GM10248 (cell line): ENCODE data around the gene PRR33.

Experiments
- CTCF ChIA-PET: fragments of 300-600 bp; sonication (Branson Sonifier 250); formaldehyde crosslinking; extraction: SDS; loops from one replicate; lab custom pipeline; 2021; ENCODE audit warnings: antibody characterized with exemption; lab: Yijun Ruan, JAX
- POLR2A ChIA-PET: fragments of 350-650 bp; sonication (Branson Sonifier 250); formaldehyde crosslinking; extraction: SDS; loops from one replicate; lab custom pipeline; 2020; ENCODE audit warnings: antibody characterized with exemption; lab: Yijun Ruan, JAX
- DNase-seq: peaks from one replicate; pipeline ENCODE4 v3.0.0; 2012; ENCODE audit errors: extremely low spot score
- TF ChIP-seq, protein P1 (sequence below): IDR thresholded peaks from 2 replicates; pipeline ENCODE4 v1.5.1; 2012; ENCODE audit warnings: mild to moderate bottlenecking, low read depth; ENCODE audit errors: extremely low read depth, missing control alignments, control extremely low read depth

The PRR33 gene

DNA sequence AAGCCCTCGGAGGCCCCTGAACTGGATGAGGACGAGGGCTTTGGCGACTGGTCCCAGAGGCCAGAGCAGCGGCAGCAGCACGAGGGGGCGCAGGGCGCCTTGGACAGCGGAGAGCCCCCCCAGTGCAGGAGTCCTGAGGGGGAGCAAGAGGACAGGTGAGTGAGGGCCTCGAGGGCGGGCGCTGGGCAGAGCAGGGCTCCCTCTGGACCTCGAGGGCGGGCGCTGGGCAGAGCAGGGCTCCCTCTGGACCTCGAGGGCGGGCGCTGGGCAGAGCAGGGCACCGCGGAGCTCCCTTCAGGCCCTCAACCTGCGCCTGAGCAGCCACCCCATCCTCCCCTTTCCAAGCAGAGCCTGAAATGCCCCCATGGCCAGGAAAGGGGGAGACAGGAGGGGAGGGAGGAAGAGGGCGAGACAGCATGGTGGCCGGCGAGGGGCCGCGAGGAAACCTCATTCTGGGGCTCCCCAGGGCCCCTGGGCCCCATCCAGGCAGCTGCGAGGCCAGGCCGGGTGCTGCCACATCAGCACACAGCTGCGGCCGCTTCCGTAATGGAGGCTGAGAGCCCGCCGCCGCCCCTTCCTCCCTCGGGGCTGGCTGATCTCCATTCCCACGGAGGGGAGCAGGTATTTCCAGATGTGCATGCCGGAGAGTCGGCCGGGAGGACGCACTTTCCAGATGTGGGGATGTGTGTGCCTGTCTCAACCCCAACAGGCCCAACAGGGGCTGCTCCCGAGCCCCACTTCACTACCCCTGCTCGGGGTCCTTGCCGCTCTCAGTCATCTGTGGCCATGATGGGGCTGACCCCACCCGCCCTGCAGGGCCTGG is 10.0 kb downstream of the PRR33 start:
- CTCF ChIA-PET = interaction anchor here (0.6 to 4.5 kb wide), 48 partner anchors 9 to 273 kb away, joined by 3 to 38 read pairs (median 6); partner anchors contain the start of genes H19, LSP1, MRPL23 and PRR33
- POLR2A ChIA-PET = interaction anchor here (0.6 to 0.8 kb wide), 4 partner anchors 9 to 39 kb away, joined by 3 read pairs; partner anchors contain the start of gene PRR33
- TF ChIP-seq, protein P1, sequence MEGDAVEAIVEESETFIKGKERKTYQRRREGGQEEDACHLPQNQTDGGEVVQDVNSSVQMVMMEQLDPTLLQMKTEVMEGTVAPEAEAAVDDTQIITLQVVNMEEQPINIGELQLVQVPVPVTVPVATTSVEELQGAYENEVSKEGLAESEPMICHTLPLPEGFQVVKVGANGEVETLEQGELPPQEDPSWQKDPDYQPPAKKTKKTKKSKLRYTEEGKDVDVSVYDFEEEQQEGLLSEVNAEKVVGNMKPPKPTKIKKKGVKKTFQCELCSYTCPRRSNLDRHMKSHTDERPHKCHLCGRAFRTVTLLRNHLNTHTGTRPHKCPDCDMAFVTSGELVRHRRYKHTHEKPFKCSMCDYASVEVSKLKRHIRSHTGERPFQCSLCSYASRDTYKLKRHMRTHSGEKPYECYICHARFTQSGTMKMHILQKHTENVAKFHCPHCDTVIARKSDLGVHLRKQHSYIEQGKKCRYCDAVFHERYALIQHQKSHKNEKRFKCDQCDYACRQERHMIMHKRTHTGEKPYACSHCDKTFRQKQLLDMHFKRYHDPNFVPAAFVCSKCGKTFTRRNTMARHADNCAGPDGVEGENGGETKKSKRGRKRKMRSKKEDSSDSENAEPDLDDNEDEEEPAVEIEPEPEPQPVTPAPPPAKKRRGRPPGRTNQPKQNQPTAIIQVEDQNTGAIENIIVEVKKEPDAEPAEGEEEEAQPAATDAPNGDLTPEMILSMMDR = no peak
- no peak for DNase-seq

DNA sequence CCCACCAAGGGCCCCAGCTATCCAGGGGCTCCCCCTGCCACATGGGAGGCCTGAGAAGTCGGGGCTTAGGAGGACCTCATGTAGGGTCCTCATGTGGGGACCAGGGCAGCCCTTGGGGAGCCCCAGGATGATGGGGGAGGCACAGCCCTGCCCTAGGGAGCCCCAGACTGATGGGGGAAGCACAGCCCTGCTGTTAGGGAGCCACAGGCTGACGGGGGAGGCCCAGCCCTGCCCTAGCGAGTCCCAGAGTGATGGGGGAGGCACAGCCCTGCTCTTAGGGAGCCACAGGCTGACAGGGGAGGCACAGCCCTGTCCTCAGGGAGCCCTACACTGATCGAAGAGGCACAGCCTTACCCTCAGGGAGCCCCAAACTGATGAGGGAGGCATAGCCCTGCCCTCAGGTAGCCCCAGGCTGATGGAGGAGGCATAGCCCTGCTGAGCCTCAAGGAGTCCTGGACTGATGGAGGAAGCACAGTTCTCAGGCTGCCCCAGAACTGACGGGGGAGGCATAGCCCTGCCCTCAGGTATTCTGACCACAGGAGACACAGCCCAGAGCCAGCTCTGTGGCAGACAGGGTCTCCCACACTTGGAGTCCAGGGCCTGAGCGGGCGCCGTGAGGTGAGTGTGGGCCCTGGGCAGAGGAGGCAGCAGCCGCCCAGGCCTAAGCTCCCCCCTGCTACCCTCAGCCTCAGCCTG is 10.8 kb downstream of the PRR33 start:
- TF ChIP-seq, protein P1 = no peak
- no peak for DNase-seq
- POLR2A ChIA-PET = no interaction called here
- CTCF ChIA-PET = interaction anchor here (1.2 to 4.5 kb wide), 7 partner anchors 25 to 270 kb away, joined by 3 to 38 read pairs (median 21); partner anchors contain the start of gene TNNT3

DNA sequence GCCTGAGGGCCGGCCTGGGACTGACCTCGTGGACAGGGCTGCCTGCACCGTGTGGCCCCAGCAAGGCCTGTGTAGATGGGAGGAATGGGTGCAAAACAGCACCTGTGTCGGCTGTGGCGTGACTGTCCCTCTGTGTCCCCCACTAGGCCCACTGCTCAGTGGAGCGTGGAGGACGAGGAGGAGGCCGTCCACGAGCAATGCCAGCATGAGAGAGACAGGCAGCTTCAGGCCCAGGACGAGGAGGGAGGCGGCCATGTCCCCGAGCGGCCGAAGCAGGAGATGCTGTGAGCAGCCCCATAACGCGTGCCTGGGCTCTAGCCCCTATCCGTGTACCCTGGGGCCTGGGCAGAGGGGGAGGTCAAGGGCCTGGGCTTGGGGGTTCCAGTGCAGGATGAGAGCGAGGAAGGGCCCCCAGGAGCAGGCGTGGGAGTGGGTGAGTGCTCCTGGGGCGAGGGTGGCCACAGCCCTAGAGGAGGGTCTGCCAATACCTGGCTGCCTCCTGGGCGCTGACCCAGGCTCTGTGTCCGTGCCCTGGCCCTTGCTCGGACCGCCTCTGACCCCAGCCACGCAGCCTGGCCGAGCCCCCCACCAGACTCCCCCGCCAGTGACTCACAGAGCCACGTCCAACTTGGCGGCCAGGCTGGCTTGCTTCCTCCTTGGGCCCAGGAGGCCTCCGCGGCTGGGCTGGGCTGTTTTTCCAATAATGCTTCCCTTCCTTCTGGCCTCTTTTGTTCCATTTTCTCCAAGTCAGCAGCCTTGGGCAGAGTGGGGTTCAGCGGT is 11.6 kb downstream of the PRR33 start:
- CTCF ChIA-PET = interaction anchor here (1.3 to 4.5 kb wide), 3 partner anchors 31 to 227 kb away, joined by 3 to 38 read pairs (median 28); partner anchors contain the start of gene TNNT3
- POLR2A ChIA-PET = no interaction called here
- DNase-seq = no peak
- TF ChIP-seq, protein P1 = no peak

DNA sequence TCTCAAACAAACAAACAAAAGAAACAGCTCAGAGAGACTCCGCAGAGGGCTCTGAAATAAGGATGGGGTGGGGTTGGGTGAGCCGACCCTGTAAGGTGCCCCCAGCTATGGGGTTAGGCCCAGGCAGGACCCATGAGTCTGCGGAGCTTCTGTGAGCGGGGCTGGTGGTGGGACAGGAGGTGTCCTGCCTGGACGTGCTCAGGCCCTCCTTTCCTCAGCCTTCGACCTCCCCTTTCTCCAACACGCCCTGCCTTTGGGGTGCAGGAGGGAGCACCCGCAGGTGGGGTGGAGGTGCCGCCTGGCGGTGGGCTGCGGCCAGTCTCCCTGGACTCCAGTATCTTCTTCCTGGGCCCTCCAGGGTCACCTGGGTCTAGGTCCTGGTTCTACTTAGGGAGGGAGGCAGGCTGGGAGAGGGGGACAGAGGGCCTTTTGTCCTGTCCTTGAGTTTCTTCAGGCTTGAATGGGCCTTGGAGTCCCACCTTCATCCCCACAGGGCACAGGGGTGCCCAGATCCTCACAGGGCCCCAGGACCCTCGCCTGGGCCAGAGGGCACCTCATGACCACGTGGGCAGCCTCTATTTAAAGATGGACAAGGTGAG is 12.3 kb downstream of the PRR33 start:
- ChIA-PET CTCF (interaction anchor here (1.3 to 1.4 kb wide), 2 partner anchors 227 to 272 kb away, joined by 3 read pairs; no protein-coding TSS in a partner anchor), POLR2A (no interaction called here)
- TF ChIP-seq, protein P1 = no peak
- DNase-seq = no peak

DNA sequence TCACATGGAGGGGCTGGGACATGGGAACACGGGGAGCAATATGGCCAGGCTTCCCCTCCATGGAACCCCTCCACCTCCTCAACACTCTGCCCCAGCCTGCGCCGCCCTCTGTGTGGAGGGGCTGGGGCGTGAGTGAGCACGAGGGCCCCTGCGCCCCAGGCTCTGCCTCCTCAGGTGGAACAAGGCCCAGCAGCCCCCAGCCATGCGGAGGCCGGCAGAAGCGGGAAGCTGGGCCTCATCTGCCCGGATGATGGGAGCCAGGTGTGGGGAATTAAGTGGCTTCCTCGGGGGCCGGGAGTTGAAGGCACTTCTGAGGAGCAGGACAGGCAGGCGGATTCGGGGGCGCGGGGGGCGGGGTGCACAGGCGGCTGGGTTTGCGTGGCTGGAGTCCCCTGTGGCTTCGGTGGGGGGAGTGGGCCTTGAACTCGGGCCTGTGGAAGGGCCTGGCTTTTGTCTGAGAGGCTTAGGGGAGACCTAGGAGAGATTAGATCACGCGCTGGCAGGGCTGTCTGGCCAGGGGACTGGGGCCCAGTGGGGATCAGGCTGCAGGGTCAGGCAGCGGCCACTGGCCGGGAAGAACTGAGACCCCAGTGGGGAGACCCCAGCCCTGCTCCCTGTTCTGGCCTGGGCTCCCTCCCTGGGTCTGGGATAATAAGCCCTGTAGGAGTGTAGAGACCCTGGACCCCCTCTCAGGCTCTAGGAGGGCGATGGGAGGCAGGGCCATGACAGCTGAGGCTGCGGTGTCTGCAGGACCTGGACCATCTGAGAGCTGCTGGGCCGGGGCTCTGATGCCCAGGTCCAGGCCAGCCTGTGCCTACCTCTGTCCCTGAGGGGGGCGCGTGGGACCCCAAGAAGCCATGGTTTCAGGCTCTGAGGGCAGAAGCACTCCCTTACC is 13.3 kb downstream of the PRR33 start:
- ChIA-PET POLR2A (no interaction called here), CTCF (interaction anchor here (1.3 to 1.4 kb wide), 2 partner anchors 226 to 273 kb away, joined by 3 read pairs; no protein-coding TSS in a partner anchor)
- DNase-seq = no peak
- TF ChIP-seq, protein P1 = no peak
